Measurements from ENCODE around the gene DCLK1. TPM values are rescaled to one million over a fixed set of nuclear protein-coding genes. Genes with fewer than 3 reads are reported as not detected.

The DCLK1 gene
- total RNA-seq, 1 experiment from 2014 or later = 36.2 TPM

- Histone ChIP-seq H2AFZ (ENCODE audit: low read length) (no peak overlapping the region), H3K4ac (ENCODE audit: low read depth, low read length) (no peak overlapping the region), H3K27ac (ENCODE audit: insufficient read length, low read depth, low read length) (no peak overlapping the region), H2BK5ac (ENCODE audit: insufficient read length, low read length) (no peak overlapping the region), H3K79me2 (ENCODE audit: insufficient read depth, low read length) (no peaks in the 10 kb centered on the region), H3K4me1 (ENCODE audit: insufficient read depth, low read length) (no peaks in the 10 kb centered on the region), H3T11ph (ENCODE audit: low read length) (no peak overlapping the region), H2BK15ac (ENCODE audit: low read depth, low read length) (no peak overlapping the region), H3K27me3 (ENCODE audit: insufficient read depth, low read length) (no peaks in the 10 kb centered on the region), H3K79me1 (ENCODE audit: insufficient read depth, low read depth, low read length, poor library complexity, severe bottlenecking) (no peaks in the 10 kb centered on the region), H3K14ac (ENCODE audit: insufficient read depth, low read length) (no peak overlapping the region), H2BK120ac (ENCODE audit: low read depth, low read length, poor library complexity, severe bottlenecking) (no peak overlapping the region), H3K23me2 (ENCODE audit: insufficient read length, low read depth, low read length, poor library complexity, severe bottlenecking) (no peaks in the 10 kb centered on the region), H3K56ac (ENCODE audit: insufficient read length, low read depth, low read length) (no peak overlapping the region), H4K91ac (ENCODE audit: insufficient read length, low read depth, low read length) (no peak overlapping the region), H4K8ac (replicated peaks; ENCODE audit: insufficient read length, low read depth, low read length) (no peak overlapping the region), H4K20me1 (ENCODE audit: control insufficient read depth, insufficient read depth, insufficient read length) (no peaks in the 10 kb centered on the region), H2BK12ac (ENCODE audit: insufficient read length, low read depth, low read length) (no peak overlapping the region), H3K9ac (ENCODE audit: extremely low read depth, insufficient read length, low read length) (no peak overlapping the region), H2AK5ac (ENCODE audit: insufficient read length, low read length) (no peak overlapping the region), H3K9me3 (ENCODE audit: control insufficient read depth, low read depth, low read length) (no peaks in the 10 kb centered on the region), H3K18ac (ENCODE audit: insufficient read length, low read depth, low read length) (no peak overlapping the region), H3K23ac (ENCODE audit: insufficient read length, low read depth, low read length) (no peak overlapping the region), H4K5ac (ENCODE audit: insufficient read length, low read depth, low read length) (no peak overlapping the region), H3K4me2 (ENCODE audit: insufficient read depth, insufficient read length, low read length) (no peak overlapping the region), H2BK20ac (ENCODE audit: low read depth, low read length, poor library complexity, severe bottlenecking) (no peak overlapping the region)
- no peak overlapping the region for H3K27ac Mint-ChIP-seq
- DNase-seq = no peak
- H3K4me3 Mint-ChIP-seq = no peak overlapping the region
- H3K4me1 Mint-ChIP-seq = peaks cover 2 to 5% of the 10 kb centered on the region in 2 experiments; a peak in 2 of 4 replicates
- WGBS (ENCODE audit: extremely low coverage, insufficient read length, low lambda C conversion rate) = no CpG with 5 or more reads among the region's 7 CpGs
- no peak for TF ChIP-seq CTCF (conservative IDR thresholded peaks at IDR 0.05)
- no peaks in the 10 kb centered on the region for H3K27me3 Mint-ChIP-seq (ENCODE audit: low read depth)
- no peaks in the 10 kb centered on the region for H3K36me3 Mint-ChIP-seq (ENCODE audit: insufficient read depth in 1 of 3, low read depth in 3 of 3)
- H3K9me3 Mint-ChIP-seq = no peaks in the 10 kb centered on the region; a peak in 1 of 5 replicates
Observed at GRCh38 chr13:35763782-35764123, 367.4 kb downstream of the DCLK1 start.
